ENCODE measurements around the gene GABRR3. TPM values are rescaled to one million over a fixed set of nuclear protein-coding genes. Genes with fewer than 3 reads are reported as not detected.

Gene GABRR3
- polyA plus RNA-seq, 2 donors, result not detected

GRCh38 chr3:98010194-98010882, 24.8 kb downstream of the GABRR3 start:
- Histone ChIP-seq H3K9me3 (ENCODE audit: control insufficient read depth in 2 of 2, insufficient read depth in 1 of 2, low read depth in 1 of 2, low read length in 1 of 2) (no peaks in the 10 kb centered on the region), H3K27me3 (ENCODE audit: control insufficient read depth in 1 of 2, insufficient read depth in 2 of 2, low read length in 2 of 2) (no peaks in the 10 kb centered on the region), H3K4me1 (ENCODE audit: control insufficient read depth in 2 of 2, insufficient read depth in 2 of 2, low read length in 1 of 2) (no peaks in the 10 kb centered on the region), H3K36me3 (ENCODE audit: control insufficient read depth in 2 of 2, insufficient read depth in 2 of 2, low read length in 1 of 2) (no peaks in the 10 kb centered on the region), H3K27ac (ENCODE audit: low read depth in 2 of 2, low read length in 1 of 2) (no peak overlapping the region), H3K4me3 (ENCODE audit: low read depth in 1 of 2, low read length in 2 of 2) (no peak overlapping the region)
- WGBS, 2 donors, result 76 to 83% methylated on average over 7 of the region's 7 CpGs

- no peaks in the 10 kb centered on the region for H3K36me3 ChIP-seq (ENCODE audit: control insufficient read depth in 2 of 2, insufficient read depth in 2 of 2, low read length in 1 of 2)
- H3K9me3 ChIP-seq (ENCODE audit: control insufficient read depth in 2 of 2, insufficient read depth in 1 of 2, low read depth in 1 of 2, low read length in 1 of 2), result no peaks in the 10 kb centered on the region
- H3K4me1 ChIP-seq (ENCODE audit: control insufficient read depth in 2 of 2, insufficient read depth in 2 of 2, low read length in 1 of 2), result no peaks in the 10 kb centered on the region
- WGBS, 2 donors, result 63 to 77% methylated on average over 2 of the region's 2 CpGs
- H3K27me3 ChIP-seq (ENCODE audit: control insufficient read depth in 1 of 2, insufficient read depth in 2 of 2, low read length in 2 of 2), result no peaks in the 10 kb centered on the region
- no peak overlapping the region for H3K27ac ChIP-seq (ENCODE audit: low read depth in 2 of 2, low read length in 1 of 2)
- no peak overlapping the region for H3K4me3 ChIP-seq (ENCODE audit: low read depth in 1 of 2, low read length in 2 of 2)
Measured at GRCh38 chr3:98008855-98009254, 26.3 kb downstream of the GABRR3 start.

- WGBS, 2 donors, result 84 to 86% methylated on average over 2 of the region's 2 CpGs
Measured at GRCh38 chr3:98005438-98005837, 29.7 kb downstream of the GABRR3 start.

GRCh38 chr3:98004721-98005120, 30.4 kb downstream of the GABRR3 start:
- no peaks in the 10 kb centered on the region for H3K4me1 ChIP-seq (ENCODE audit: control insufficient read depth in 2 of 2, insufficient read depth in 2 of 2, low read length in 1 of 2)
- H3K9me3 ChIP-seq (ENCODE audit: control insufficient read depth in 2 of 2, insufficient read depth in 1 of 2, low read depth in 1 of 2, low read length in 1 of 2), result no peaks in the 10 kb centered on the region
- 82 to 86% methylated on average over 3 of the region's 3 CpGs for WGBS, 2 donors
- H3K4me3 ChIP-seq (ENCODE audit: low read depth in 1 of 2, low read length in 2 of 2), result no peak overlapping the region
- no peak overlapping the region for H3K27ac ChIP-seq (ENCODE audit: low read depth in 2 of 2, low read length in 1 of 2)
- H3K36me3 ChIP-seq (ENCODE audit: control insufficient read depth in 2 of 2, insufficient read depth in 2 of 2, low read length in 1 of 2), result no peaks in the 10 kb centered on the region
- no peaks in the 10 kb centered on the region for H3K27me3 ChIP-seq (ENCODE audit: control insufficient read depth in 1 of 2, insufficient read depth in 2 of 2, low read length in 2 of 2)

More at GRCh38 chr3:98005438-98005837, 29.7 kb downstream of the GABRR3 start:
- Histone ChIP-seq H3K27me3 (ENCODE audit: control insufficient read depth in 1 of 2, insufficient read depth in 2 of 2, low read length in 2 of 2) (no peaks in the 10 kb centered on the region), H3K27ac (ENCODE audit: low read depth in 2 of 2, low read length in 1 of 2) (no peak overlapping the region), H3K4me1 (ENCODE audit: control insufficient read depth in 2 of 2, insufficient read depth in 2 of 2, low read length in 1 of 2) (no peaks in the 10 kb centered on the region), H3K36me3 (ENCODE audit: control insufficient read depth in 2 of 2, insufficient read depth in 2 of 2, low read length in 1 of 2) (no peaks in the 10 kb centered on the region), H3K9me3 (ENCODE audit: control insufficient read depth in 2 of 2, insufficient read depth in 1 of 2, low read depth in 1 of 2, low read length in 1 of 2) (no peaks in the 10 kb centered on the region), H3K4me3 (ENCODE audit: low read depth in 1 of 2, low read length in 2 of 2) (no peak overlapping the region)

- Histone ChIP-seq H3K36me3 (ENCODE audit: control insufficient read depth in 2 of 2, insufficient read depth in 2 of 2, low read length in 1 of 2) (no peaks in the 10 kb centered on the region), H3K4me3 (ENCODE audit: low read depth in 1 of 2, low read length in 2 of 2) (no peak overlapping the region), H3K4me1 (ENCODE audit: control insufficient read depth in 2 of 2, insufficient read depth in 2 of 2, low read length in 1 of 2) (no peaks in the 10 kb centered on the region), H3K9me3 (ENCODE audit: control insufficient read depth in 2 of 2, insufficient read depth in 1 of 2, low read depth in 1 of 2, low read length in 1 of 2) (no peaks in the 10 kb centered on the region), H3K27ac (ENCODE audit: low read depth in 2 of 2, low read length in 1 of 2) (no peak overlapping the region), H3K27me3 (ENCODE audit: control insufficient read depth in 1 of 2, insufficient read depth in 2 of 2, low read length in 2 of 2) (no peaks in the 10 kb centered on the region)
- WGBS, 2 donors, result 55 to 66% methylated on average over 2 of the region's 2 CpGs
Measured at GRCh38 chr3:98003306-98003969, 31.7 kb downstream of the GABRR3 start.

GRCh38 chr3:98002717-98003116, 32.4 kb downstream of the GABRR3 start:
- H3K4me3 ChIP-seq (ENCODE audit: low read depth in 1 of 2, low read length in 2 of 2), result no peak overlapping the region
- no peaks in the 10 kb centered on the region for H3K4me1 ChIP-seq (ENCODE audit: control insufficient read depth in 2 of 2, insufficient read depth in 2 of 2, low read length in 1 of 2)
- no peak overlapping the region for H3K27ac ChIP-seq (ENCODE audit: low read depth in 2 of 2, low read length in 1 of 2)
- WGBS, 2 donors, result 92 to 100% methylated on average over 1 of the region's 1 CpG
- no peaks in the 10 kb centered on the region for H3K9me3 ChIP-seq (ENCODE audit: control insufficient read depth in 2 of 2, insufficient read depth in 1 of 2, low read depth in 1 of 2, low read length in 1 of 2)
- H3K36me3 ChIP-seq (ENCODE audit: control insufficient read depth in 2 of 2, insufficient read depth in 2 of 2, low read length in 1 of 2), result no peaks in the 10 kb centered on the region
- H3K27me3 ChIP-seq (ENCODE audit: control insufficient read depth in 1 of 2, insufficient read depth in 2 of 2, low read length in 2 of 2), result no peaks in the 10 kb centered on the region

- Histone ChIP-seq H3K36me3 (ENCODE audit: control insufficient read depth in 2 of 2, insufficient read depth in 2 of 2, low read length in 1 of 2) (no peaks in the 10 kb centered on the region), H3K4me1 (ENCODE audit: control insufficient read depth in 2 of 2, insufficient read depth in 2 of 2, low read length in 1 of 2) (no peaks in the 10 kb centered on the region), H3K27me3 (ENCODE audit: control insufficient read depth in 1 of 2, insufficient read depth in 2 of 2, low read length in 2 of 2) (no peaks in the 10 kb centered on the region), H3K4me3 (ENCODE audit: low read depth in 1 of 2, low read length in 2 of 2) (no peak overlapping the region), H3K27ac (ENCODE audit: low read depth in 2 of 2, low read length in 1 of 2) (no peak overlapping the region), H3K9me3 (ENCODE audit: control insufficient read depth in 2 of 2, insufficient read depth in 1 of 2, low read depth in 1 of 2, low read length in 1 of 2) (no peaks in the 10 kb centered on the region)
- WGBS, 2 donors, result 24 to 26% methylated on average over 1 of the region's 1 CpG
Measured at GRCh38 chr3:97999994-98000393, 35.1 kb downstream of the GABRR3 start.

- H3K4me3 ChIP-seq (ENCODE audit: low read depth in 1 of 2, low read length in 2 of 2), result no peak overlapping the region
- H3K27me3 ChIP-seq (ENCODE audit: control insufficient read depth in 1 of 2, insufficient read depth in 2 of 2, low read length in 2 of 2), result no peaks in the 10 kb centered on the region
- no peak overlapping the region for H3K27ac ChIP-seq (ENCODE audit: low read depth in 2 of 2, low read length in 1 of 2)
- WGBS, 2 donors, result 95 to 97% methylated on average over 5 of the region's 5 CpGs
- H3K9me3 ChIP-seq (ENCODE audit: control insufficient read depth in 2 of 2, insufficient read depth in 1 of 2, low read depth in 1 of 2, low read length in 1 of 2), result no peaks in the 10 kb centered on the region
- H3K4me1 ChIP-seq (ENCODE audit: control insufficient read depth in 2 of 2, insufficient read depth in 2 of 2, low read length in 1 of 2), result no peaks in the 10 kb centered on the region
- H3K36me3 ChIP-seq (ENCODE audit: control insufficient read depth in 2 of 2, insufficient read depth in 2 of 2, low read length in 1 of 2), result no peaks in the 10 kb centered on the region
Measured at GRCh38 chr3:97999103-97999502, 36.0 kb downstream of the GABRR3 start.

- Histone ChIP-seq H3K27me3 (ENCODE audit: control insufficient read depth in 1 of 2, insufficient read depth in 2 of 2, low read length in 2 of 2) (no peaks in the 10 kb centered on the region), H3K4me3 (ENCODE audit: low read depth in 1 of 2, low read length in 2 of 2) (no peak overlapping the region), H3K9me3 (ENCODE audit: control insufficient read depth in 2 of 2, insufficient read depth in 1 of 2, low read depth in 1 of 2, low read length in 1 of 2) (no peaks in the 10 kb centered on the region), H3K27ac (ENCODE audit: low read depth in 2 of 2, low read length in 1 of 2) (no peak overlapping the region), H3K36me3 (ENCODE audit: control insufficient read depth in 2 of 2, insufficient read depth in 2 of 2, low read length in 1 of 2) (no peaks in the 10 kb centered on the region), H3K4me1 (ENCODE audit: control insufficient read depth in 2 of 2, insufficient read depth in 2 of 2, low read length in 1 of 2) (no peaks in the 10 kb centered on the region)
- 88 to 90% methylated on average over 4 of the region's 4 CpGs for WGBS, 2 donors
Measured at GRCh38 chr3:97996988-97997387, 38.1 kb downstream of the GABRR3 start.
